Heart left ventricle (tissue), 16 donors: Measurements from ENCODE around the gene ARMH3. TPM values are rescaled to one million over a fixed set of nuclear protein-coding genes. Genes with fewer than 3 reads are reported as not detected.
"Not testable (repeated sequence)": the region's sequence is repeated elsewhere in the genome, so short reads cannot be mapped to it uniquely, and the experiment has no call there.

Experiments
- ATAC-seq, 4 donors: fragments of 200-7000 bp; cut with Tn5 transposase; one replicate each; pipeline ENCODE4 v1.9.1; 2020 to 2022; ENCODE audit warnings: moderate library complexity in 4 of 4, mild to moderate bottlenecking in 3 of 4, moderate number of reproducible peaks in 1 of 4
- DNase-seq, 5 donors: peaks; one replicate each; pipeline ENCODE4 v3.0.0-alpha.2; 2020
- H3K27ac ChIP-seq, 12 donors: fragments of 200-600 bp; sonication (generic) in 4 of 12; one replicate each; pipeline versions ENCODE4 v1.5.0 to v1.8.0; 2016 to 2022; ENCODE audit warnings: mild to moderate bottlenecking in 2 of 12
- H3K27me3 ChIP-seq, 9 donors: fragments of 200-600 bp; sonication (generic) in 2 of 9; one replicate each; pipeline versions ENCODE4 v1.5.1 to v1.8.0; 2016 to 2022; ENCODE audit warnings: mild to moderate bottlenecking in 3 of 9
- H3K36me3 ChIP-seq, 9 donors: fragments of 200-600 bp; sonication (generic) in 2 of 9; one replicate each; pipeline versions ENCODE4 v1.5.0 to v1.8.0; 2018 to 2022; ENCODE audit warnings: mild to moderate bottlenecking in 2 of 9
- H3K4me1 ChIP-seq, 12 donors: fragments of 200-600 bp; sonication (generic) in 4 of 12; one replicate each; pipeline versions ENCODE4 v1.5.0 to v1.8.0; 2016 to 2022; ENCODE audit warnings: mild to moderate bottlenecking in 3 of 12
- H3K4me3 ChIP-seq, 12 donors: fragments of 200-600 bp; sonication (generic) in 4 of 12; one replicate each; pipeline versions ENCODE4 v1.5.0 to v1.8.0; 2017 to 2022; ENCODE audit warnings: mild to moderate bottlenecking in 9 of 12, moderate library complexity in 4 of 12
- H3K9me3 ChIP-seq, 12 donors: fragments of 200-600 bp; sonication (generic) in 4 of 12; one replicate each; pipeline versions ENCODE4 v1.5.0 to v1.8.0; 2016 to 2022; ENCODE audit warnings: mild to moderate bottlenecking in 1 of 12
- CTCF ChIP-seq, 12 donors: fragments of 200-600 bp; sonication (generic) in 4 of 12; IDR thresholded peaks; one replicate each; pipeline versions ENCODE4 v1.5.0 to v1.8.0; 2018 to 2022; ENCODE audit warnings: antibody characterized with exemption in 12 of 12, mild to moderate bottlenecking in 5 of 12
- POLR2A ChIP-seq, 2 donors: fragments of 450-650 bp; IDR thresholded peaks; one replicate each; pipeline ENCODE4 v1.6.1; 2017; ENCODE audit warnings: antibody characterized with exemption in 2 of 2, mild to moderate bottlenecking in 2 of 2, moderate library complexity in 2 of 2
- WGBS, 4 donors: extraction: QIAGEN DNeasy Blood & Tissue Kit in 2 of 4; methylation state at CpG; one replicate each; pipeline versions ENCODE4 v1.1.5 to v1.1.7; 2013 to 2018; 5-methylcytosine and 5-hydroxymethylcytosine counted together
- intact Hi-C, 10 donors: fragments of 100-400 bp; cut with DNase I; formaldehyde crosslinking; loops; one replicate each; pipeline versions ENCODE4 v1.11.1 to v1.14.2; 2022
- polyA plus RNA-seq, 2 donors: library from polyadenylated mRNA; stranded (reverse); fragments of 200-250 nt; gene quantifications; one replicate each; pipeline ENCODE4 v1.2.3, GENCODE V29; 2013
- total RNA-seq, 9 donors: library from RNA; depleted of rRNA in 2 of 9; stranded (reverse); fragments of >200 nt in 2 of 9; fragmentation: NEBNext Ultra II Directional in 3 of 9; extraction: Animal tissue kit (Norgen Biotek cat#: 25700) in 3 of 9; gene quantifications; one replicate each; pipeline versions ENCODE4 v1.1.0 to v1.2.4, GENCODE V29; 2016 to 2023
- donor health status: ischemic (EF 13 %, LVEDD 7.1; RV severe dilation, severe dysfunction).
- donor health status: healthy with polysubstance abuse.
- donor health status: DM: no; HTN: yes; CAD: no.
- donor health status: DM: no; HTN: no; CAD: no.
- donor health status: ischemic (EF 25% LVEDD 6.9; RV normal size, moderate dysfunction).
- donor health status: ischemic (EF 25% LVEDD 5.7; RV mildly dilated, moderate dysfunction).
- donor health status: healthy.
- donor health status: DM: yes; HTN: yes; CAD: no.
- donor health status: ischemic (EF 35%, LVEDD 5.7; RV mildly dilated, moderate dysfunction).
- donor health status: nonischemic (EF 11% LVEDD 7.7; RV severe dilation, severe dysfunction).
- donor health status: DM: yes; HTN: yes; CAD: no.
- donor health status: PGD.
- donor health status: ischemic (EF 29% LVEDD 5.4; RV normal size, mild dysfunction).
- donor health status: nonischemic (EF 23%, LVEDD 6.1; RV moderate dilation, normal function).

ARMH3 gene
- total and polyA plus RNA-seq, 11 donors = 28.5 to 84.2 (median 43.9) TPM

- peaks cover 0 to 82% (median 72%) of the 10 kb centered on the region in 9 donors for H3K36me3 ChIP-seq
- DNase-seq = no peak
- intact Hi-C loops = loop anchor here in 4 of 10 donors (2.0 to 5.0 kb wide), 4 partner anchors 115 to 167 kb away; no protein-coding TSS in a partner anchor
- TF ChIP-seq CTCF (IDR thresholded peaks at IDR 0.05) = no peak
- no peak for TF ChIP-seq POLR2A (IDR thresholded peaks at IDR 0.05)
- 77 to 82% (median 78%) methylated on average over 3 of the region's 3 CpGs for WGBS, 4 donors
- no peaks in the 10 kb centered on the region for H3K9me3 ChIP-seq
- ATAC-seq = no peak
- peaks cover 0 to 19% (median 1%) of the 10 kb centered on the region in 12 donors for H3K4me1 ChIP-seq
- H3K27ac ChIP-seq = no peak overlapping the region
- no peaks in the 10 kb centered on the region for H3K27me3 ChIP-seq
- no peak overlapping the region for H3K4me3 ChIP-seq
These were observed 48.2 kb downstream of the ARMH3 start for GRCh38 chr10:102007796-102008195.

- intact Hi-C loops = loop anchor here in 2 of 10 donors (5.0 kb wide), 2 partner anchors 115 to 120 kb away; no protein-coding TSS in a partner anchor
- H3K9me3 ChIP-seq, ATAC-seq, H3K4me3 ChIP-seq, H3K27me3 ChIP-seq, H3K27ac ChIP-seq, DNase-seq: not testable (repeated sequence)
- 83 to 90% (median 89%) methylated on average over 4 of the region's 4 CpGs for WGBS, 4 donors
- peaks cover 0 to 23% (median 1%) of the 10 kb centered on the region in 12 donors for H3K4me1 ChIP-seq
- peaks cover 0 to 82% (median 66%) of the 10 kb centered on the region in 9 donors for H3K36me3 ChIP-seq
These were observed 48.9 kb downstream of the ARMH3 start for GRCh38 chr10:102007031-102007430.

- Histone ChIP-seq H3K27ac (no peak overlapping the region), H3K4me1 (peaks cover 0 to 23% (median 0%) of the 10 kb centered on the region in 12 donors), H3K9me3 (no peaks in the 10 kb centered on the region), H3K27me3 (no peaks in the 10 kb centered on the region), H3K4me3 (no peak overlapping the region), H3K36me3 (peaks cover 0 to 92% (median 75%) of the 10 kb centered on the region in 9 donors)
- ATAC-seq = no peak
- intact Hi-C loops = no loop called here
- no peak for DNase-seq
- no peak for TF ChIP-seq POLR2A (IDR thresholded peaks at IDR 0.05)
- no peak for TF ChIP-seq CTCF (IDR thresholded peaks at IDR 0.05)
These were observed 51.6 kb downstream of the ARMH3 start for GRCh38 chr10:102004376-102004775.

- H3K4me1 ChIP-seq = peaks cover 0 to 22% (median 0%) of the 10 kb centered on the region in 12 donors
- no peaks in the 10 kb centered on the region for H3K9me3 ChIP-seq
- no peak for DNase-seq
- H3K27me3 ChIP-seq = no peaks in the 10 kb centered on the region
- TF ChIP-seq CTCF (IDR thresholded peaks at IDR 0.05) = no peak
- TF ChIP-seq POLR2A (IDR thresholded peaks at IDR 0.05) = no peak
- WGBS, 4 donors = 83 to 98% (median 93%) methylated on average over 1 of the region's 1 CpG
- ATAC-seq = no peak
- H3K27ac ChIP-seq = no peak overlapping the region
- intact Hi-C loops = no loop called here
- peaks cover 0 to 87% (median 71%) of the 10 kb centered on the region in 9 donors for H3K36me3 ChIP-seq
- H3K4me3 ChIP-seq = no peak overlapping the region
These were observed 52.4 kb downstream of the ARMH3 start for GRCh38 chr10:102003541-102003940.
